Stimulated activated CD4-positive, alpha-beta T cell treated with anti-CD3 and anti-CD28 coated beads, Interleukin-4, amount 100 ng/mL, for 1 hour (primary cell): ENCODE results near the gene ST3GAL2.

Source experiments
- DNase-seq: peaks from one replicate; pipeline ENCODE4 v3.0.0-alpha.2; 2020

Gene ST3GAL2

DNA sequence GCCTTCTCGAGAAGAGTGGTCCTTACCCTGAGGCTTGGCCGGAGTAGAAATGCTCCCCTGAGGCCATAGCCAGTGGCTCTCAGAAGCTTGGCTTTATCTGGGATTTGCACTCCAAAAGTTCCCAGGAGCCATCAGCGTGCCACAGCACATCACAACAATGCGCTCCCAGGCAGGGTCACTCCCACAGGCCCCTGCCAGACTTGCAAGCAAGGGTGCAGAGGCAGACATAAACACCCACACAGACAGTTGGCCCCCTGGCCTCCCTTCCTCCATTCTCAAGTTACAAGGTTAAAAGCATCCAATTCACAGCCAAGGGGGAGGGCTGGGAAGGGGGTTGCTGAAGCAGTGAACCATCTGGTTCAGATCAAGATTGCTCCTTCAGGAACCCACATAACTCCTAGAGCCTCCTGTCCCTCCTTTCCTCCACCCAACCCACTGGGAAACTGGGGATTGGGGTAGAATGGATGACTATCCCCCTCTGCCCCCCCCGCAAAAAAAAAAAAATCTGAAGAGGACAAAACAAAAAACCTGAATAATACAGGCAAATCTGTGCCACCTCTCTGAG is 1.8 kb downstream of the ST3GAL2 start:
- DNase-seq = no peak

DNA sequence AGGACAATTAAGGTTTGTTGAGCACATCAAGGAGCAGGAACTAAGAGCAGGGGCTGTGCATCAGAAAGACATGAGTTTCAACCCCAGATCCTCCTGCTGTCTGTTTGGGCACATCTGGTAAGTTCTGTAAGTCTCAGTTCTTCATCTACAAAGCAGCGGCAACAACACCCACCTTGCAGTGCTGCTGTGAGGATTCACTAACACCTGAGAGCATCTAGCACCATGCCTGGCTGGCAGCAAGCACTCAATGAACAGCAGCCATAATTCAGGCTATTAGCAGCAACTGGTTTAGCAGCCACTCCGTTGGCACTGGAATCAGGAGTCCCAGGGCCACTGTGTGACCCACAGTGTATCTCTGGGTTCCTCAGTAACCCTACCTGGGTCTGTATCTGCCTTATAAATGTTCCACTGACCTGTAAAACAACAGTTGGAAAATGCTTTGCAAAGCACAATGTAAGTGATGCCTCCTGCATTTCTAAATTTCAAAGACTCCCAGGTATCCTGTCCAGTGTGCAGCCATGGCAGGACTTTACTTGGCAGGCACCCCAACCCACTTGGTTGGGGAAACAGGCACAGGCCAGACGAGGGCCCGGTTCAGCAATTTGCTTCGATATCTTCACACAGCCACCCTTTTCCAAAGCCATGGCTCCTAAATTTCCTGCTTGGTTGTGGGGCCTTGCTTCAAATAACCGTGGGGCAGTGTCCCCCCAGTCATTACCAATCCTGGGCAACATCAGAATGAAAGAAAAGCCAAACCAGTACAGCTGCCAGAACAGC is 4.2 kb downstream of the ST3GAL2 start:
- DNase-seq = no peak

DNA sequence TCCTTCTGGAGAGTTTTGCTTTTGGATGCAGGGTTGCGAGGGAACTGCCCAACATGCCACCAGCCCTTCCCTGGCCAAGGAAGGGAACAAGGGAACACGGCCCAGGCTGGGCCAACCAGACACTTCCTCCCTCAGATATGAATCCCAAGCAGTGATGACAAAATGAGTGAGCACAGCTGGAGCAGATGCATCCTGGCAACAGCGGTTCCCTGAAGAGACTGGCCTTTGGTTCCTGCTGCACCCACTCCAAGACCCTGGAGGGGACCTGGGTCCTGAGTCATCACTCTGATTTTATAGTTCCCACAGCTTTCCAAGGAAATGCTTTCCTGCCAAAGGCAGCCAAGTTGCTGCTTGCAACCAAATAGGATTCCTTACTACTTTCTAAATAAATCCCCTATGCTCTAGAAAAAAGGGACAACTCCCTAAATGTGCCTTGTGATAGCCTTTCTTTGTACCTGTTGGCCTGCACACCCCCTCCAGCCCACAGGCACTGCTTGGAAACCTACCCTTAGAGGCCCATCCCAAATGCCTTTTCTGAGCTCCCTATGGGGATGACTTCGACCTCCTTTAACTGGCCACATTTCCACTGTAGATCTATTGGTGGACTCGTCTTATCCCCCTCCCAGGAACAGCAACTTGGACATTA is 5.3 kb downstream of the ST3GAL2 start:
- no peak for DNase-seq

DNA sequence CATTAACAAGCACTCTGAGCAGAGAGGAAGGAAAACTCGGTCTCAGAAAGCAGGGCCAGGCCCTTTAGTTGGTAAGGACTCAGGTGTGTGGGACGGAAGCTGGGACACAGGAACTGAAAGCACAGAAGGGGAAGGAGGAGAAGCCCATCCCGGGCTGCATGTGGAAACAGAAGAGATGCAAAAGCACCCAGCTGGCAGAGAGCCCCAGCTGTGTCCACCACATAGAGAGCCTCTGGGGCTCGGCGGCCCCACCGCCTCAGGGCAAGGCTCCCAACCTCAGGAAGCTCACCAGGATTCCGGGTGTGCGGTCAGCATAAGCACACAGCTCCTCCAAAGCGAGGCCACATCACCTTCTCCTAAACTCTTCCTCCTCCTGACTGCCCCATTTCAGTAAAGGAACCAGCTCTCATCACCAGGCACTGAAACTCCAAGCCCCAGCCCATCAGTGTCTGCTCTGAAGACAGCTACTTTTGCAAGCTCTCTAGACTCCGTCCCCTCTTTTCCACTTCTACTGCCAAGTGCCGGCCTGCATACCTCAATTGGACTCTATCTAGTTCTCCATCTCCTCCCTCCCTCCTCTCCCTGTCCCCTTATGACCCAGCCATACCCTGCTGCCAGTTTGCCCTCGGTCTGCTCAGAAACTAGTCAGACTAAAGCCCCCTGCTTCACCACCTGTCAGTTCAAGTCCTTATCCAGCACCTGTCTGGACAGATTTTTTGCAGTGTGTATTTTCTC is 6.0 kb downstream of the ST3GAL2 start:
- DNase-seq = no peak

DNA sequence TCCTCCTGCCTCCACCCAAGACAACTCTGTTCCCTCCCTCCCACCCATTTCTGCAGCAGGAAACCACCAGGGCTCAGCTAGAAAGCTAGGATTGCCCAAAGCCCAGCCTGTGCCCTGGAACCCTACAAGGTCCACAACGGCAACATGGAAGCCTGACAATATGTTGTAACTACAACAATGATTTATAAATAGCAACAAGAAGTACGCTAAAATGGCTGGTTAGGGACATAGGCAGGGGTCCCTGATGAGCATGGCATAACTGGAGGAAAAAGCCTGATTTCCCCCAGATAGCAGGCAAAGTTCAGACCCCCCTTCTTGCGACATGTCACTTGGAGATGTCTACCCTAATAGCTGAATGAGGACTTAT is 6.6 kb downstream of the ST3GAL2 start:
- DNase-seq = no peak

DNA sequence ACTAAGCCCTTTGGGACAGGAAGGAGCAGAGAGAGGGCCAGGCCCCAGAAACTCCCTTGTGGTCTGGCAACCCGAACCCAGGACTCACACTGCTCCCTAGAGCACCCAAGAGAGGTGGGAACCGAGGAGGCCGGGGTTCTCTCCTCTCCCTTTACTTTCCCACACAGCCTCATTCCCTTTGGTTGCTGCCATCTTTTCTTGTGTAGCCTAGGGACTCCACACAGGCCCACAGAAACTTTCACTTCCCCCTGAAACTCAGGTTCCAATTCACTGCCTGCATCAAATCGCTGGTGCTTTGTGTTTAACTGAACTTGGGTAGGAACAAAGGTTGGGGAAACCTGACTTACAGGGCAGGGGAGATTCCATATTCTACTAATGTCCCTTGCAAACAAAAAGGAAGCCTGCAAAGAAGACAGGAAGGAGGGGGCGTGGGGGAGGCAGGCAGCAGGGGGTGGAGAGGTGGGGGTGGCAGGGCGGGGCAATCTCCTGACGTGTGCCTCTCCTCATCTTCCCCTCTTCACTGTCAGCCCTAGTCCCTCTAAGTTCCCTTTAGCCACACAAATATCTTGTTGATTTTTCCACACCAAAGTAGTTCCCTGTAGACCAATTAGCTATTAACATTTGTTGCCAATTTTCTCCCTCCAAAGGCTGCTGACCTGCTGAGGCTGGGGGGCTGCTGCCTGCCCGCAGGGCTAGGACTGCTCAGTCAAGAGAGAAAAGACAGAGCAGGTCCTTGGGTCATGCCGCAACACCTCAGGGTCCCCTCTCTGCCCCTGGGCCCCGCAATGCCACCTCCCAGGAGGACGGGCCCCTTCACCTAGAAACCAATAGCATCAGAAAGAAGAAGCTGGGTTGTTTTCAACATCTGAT is 8.0 kb downstream of the ST3GAL2 start:
- DNase-seq = peak; percentile 62

DNA sequence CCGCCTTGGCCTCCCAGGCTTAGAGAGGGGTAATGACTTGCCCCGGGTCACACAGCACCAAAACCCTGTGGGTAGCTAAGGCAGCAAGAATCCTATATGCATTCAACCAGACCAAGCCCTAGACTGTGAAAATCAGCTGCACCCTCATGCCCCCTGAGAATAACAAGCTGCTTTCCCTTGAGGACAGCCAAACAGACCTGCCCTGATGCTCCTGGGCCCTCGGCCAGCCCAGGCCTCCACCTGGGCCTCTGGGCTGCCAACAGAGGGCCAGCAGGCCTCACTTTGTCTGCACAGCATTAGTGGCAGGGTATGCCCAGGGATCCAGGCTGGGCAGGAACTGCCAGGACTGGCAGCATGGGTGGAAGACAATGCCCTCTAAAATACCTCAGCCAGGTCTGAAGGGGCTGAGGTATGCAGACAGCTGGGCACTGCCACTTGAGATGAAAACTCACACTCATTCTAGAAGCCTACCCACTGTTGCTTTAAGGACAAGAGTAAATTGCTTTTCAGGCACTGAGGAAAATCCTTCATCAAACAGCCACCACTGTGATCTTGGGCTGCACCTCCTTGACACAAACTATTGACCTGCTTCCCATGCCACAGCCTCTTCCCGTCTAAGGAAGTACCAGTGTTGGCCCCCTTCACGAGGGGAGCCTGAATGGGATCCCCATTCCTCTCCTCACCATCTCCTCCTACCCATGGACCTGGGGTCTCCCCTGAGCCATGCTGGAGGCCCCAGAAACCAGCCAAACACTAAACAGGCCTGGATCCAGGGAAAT is 8.8 kb downstream of the ST3GAL2 start:
- no peak for DNase-seq

DNA sequence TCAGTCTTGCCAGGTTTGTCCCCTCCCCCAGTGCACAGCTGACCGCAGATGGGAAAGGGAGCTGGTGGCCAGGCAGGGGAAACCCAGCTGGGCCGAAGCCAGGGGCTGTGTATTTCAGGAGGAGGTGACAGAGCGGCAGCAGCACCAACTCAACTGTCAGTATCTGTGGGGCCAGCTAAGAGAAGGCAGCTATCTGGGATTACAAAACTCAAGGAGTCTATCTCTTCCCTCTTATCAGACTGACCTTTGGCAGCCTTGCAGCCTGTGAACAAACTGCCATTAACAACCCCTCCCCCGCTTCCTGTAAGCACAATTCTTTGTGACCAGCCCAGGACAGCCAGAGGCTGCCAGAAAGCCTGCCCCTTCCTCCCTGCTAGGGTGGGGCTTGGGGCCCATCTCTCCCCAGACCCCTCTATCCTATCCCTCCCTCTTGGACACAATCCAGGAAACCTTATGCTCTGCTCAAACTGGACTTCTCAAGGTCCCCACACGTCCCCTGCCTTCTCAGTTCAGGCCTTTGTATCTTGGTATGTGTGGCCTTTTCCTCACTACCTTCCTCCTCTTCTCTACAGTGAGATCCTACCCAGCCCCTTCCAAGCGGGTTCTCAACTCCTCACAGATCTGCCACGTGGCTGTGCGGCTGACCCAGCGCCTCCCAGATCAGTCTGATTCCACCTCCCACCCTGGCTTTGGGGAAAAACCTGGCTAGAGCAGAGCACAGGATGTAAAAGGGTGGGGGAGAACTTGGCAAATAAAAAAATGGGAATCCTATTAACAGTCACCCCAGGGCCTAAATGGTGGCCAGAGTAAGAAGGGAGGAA is 10.5 kb downstream of the ST3GAL2 start:
- peak; percentile 39 for DNase-seq

DNA sequence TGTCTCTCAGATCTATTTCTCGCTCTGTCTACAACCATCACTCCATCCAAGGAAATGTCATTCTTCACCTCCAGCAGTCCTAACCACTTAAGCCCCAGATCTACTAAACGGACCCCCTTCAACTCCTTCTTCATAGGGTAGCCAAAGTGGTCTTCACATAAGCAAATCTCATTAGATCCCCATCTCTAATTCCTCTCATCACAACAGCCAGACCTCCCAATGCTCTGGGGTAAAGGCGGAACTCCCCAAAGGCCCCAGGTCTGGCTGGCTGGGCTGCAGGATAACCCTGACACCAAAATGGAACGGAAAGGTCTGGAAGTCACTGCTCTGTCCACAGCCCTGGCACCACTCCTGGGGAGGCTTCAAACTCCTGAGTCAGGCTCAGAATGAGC is 11.1 kb downstream of the ST3GAL2 start:
- no peak for DNase-seq

DNA sequence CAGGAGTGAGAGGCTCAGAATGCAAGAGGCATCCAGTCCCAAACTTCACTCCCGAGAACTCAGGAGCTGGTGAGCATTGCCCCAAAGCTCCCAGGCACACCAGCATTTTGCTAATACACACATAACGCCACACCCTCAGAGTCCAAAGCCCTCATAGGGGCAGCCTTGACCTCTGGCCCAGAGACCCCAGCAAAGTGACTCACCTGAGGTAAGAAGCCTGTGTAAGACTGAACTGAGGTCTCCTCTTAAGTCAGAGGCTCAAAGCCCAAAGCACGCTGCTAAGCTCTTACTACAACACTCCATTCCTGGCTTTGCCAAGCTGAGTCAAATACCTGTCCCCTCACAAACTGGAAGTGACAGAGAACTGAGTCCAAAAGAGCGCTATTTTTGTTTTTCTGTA is 16.4 kb downstream of the ST3GAL2 start:
- DNase-seq = no peak

DNA sequence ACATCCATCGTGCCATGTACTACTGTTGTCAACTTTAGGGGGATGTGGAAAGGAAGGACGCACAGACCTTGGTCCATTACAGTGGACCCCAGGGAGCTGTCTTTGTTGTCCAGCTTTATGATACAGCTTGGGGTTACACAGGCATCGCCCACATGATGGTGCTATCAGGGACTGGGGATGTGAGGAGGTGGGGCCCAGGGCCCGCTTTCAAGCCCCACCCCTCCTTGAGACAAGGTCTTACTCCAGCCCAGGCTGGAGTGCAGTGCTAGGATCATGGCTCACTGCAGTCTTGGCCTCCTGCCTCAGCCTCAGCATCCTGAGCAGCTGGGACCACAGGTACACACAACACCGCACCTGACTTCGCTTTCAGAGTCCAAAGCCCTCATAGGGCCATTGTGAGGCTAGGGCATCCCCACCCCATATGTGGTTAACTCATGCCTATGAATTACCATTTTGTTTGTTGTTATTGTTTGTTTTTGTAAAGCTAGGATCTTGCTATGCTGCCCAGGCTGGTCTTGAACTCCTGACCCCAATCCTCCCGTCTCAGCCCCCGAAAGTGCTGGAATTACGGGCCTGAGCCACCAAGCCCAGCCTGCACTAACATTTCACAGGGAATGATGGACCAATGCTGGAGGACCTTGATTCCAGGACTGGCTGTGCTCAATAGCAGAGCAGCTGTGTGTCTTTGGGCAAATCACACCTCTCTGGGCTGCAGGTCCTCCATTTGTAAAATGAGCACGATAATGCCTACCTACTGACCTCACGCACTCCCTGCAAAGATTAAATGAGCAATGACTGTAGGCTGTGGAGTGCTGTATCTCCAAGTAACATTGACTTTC is 17.2 kb downstream of the ST3GAL2 start:
- DNase-seq = no peak

DNA sequence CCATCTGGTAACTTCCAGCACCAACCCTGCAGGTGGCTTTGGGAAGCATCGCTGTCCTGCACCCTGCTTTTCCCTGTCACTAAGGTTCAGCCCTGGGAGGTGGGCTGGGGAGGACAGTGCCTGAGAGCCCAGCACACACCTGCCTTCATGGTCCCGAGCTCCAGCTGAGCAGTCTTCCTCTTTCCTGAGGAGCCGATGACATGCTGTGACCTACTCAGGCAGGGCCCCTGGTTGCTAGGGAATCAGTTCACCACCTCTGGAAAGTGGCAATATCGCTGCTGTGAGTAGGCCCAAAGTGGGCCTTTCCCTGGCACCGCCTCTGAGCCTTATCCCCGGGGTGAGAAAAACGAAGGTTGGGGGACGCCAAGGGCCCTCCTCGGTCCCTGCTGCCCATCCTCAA is 17.9 kb downstream of the ST3GAL2 start:
- no peak for DNase-seq

DNA sequence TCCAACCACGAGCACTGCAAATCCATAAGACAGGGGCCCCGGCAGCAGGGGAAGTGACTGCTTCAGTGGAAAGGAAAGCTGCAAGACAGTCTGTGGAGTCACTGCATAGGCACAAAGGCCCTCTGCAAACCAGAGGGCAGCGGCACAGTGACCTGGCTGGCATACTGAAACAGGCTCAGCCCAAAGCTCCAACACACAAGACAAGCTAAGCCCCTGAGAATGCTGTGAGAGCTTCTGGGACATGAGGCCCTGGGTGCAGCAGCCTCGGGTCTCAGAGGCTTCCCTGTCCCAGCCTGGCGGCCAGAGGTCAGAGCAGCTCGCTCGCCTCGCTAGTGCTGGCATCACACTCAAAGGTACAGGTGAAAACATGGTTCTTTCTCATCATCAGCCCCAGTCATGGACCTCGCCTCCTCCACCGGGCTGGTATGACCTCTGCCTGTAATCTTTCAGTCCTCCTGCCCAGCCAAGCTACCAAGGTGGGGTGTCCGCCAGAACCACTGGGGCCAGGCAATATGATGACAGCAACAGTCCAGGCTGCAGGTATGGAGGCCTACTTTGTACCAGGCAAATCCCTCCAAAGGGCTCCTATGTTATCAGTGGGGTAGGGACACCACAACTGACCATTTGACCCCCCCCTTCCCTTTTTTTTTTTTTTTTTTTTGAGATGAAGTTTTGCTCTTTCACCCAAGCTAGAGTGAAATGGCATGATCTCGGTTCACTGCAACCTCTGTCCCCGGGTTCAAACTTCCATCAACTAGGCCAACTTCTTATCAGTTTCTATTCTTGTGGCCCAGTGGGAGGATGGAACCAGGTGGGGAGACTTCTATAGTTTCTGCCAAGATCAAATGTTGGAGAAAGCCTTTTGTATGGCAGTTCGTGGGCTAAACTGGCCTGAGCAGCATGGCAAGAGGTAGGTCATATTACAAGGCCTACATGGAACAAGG is 19.2 kb downstream of the ST3GAL2 start:
- no peak for DNase-seq

DNA sequence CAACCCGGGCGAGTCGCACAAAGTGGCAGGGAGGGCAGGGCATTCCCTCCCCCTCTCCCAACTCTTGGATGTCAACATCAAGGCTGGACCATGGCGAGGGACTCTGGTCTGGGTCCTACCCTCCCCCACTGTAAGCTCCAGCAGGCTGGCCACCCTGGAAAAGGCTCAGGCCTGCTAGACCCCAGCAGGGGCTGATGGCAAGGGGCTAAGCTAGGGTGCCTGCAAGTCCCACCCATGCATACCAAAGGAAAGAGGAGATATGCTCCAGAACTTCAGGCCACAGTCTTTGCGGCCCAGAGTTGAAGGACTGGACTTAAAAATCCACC is 19.9 kb downstream of the ST3GAL2 start:
- DNase-seq = no peak

DNA sequence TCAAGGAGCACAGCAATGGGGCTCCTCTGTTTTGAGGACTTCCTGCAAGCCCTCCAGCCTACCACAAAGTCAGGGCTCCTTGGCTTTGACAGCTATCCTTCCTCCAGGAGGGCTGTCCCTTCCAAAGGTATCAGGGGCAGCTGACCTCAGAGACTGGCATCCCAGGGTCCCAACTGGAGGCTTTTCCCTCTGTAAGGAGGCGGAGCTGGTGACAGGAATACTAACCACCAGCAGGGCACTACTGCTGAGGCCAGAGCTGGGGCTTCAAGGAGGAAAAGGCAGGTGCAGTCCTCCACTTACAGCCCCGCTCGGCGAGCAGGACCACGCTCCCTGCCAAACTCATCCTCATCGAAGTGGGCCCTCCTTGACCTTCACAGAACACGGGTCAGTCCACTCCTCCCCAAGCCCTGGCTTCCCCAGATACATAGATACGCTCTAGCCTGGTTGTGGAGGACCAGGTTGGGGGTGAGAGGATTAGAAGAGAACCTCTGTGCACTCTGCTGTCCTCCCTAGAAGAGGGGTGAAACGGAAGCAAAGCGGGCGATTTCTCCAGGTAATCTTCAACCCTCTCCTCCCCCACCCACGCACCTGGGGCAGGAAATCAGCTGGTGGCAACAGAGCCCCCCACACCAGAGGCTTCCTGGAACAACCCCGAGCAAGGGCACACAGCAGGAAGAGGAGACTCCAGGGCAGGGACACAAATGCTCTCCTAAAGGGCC is 20.5 kb downstream of the ST3GAL2 start:
- DNase-seq = peak; percentile 22

DNA sequence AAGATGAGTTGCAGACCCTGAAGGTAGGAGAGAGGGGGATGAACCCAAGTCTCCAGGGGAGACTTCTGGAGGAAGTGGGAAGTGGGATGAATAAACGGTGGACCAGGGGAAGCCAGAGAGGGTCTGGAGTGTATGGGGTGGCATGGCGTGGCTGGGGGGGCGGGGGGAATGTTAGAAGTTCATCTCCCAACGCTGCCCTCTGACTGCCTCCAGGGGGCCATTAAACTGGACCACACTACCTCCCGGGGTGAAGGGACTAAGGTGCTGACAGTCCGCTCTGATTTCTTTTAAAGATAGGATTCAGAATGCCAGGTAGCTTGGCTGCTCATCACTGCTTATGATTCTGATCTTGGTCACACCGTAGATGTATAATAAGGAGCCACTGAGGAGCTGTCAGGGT is 21.2 kb downstream of the ST3GAL2 start:
- DNase-seq = no peak

DNA sequence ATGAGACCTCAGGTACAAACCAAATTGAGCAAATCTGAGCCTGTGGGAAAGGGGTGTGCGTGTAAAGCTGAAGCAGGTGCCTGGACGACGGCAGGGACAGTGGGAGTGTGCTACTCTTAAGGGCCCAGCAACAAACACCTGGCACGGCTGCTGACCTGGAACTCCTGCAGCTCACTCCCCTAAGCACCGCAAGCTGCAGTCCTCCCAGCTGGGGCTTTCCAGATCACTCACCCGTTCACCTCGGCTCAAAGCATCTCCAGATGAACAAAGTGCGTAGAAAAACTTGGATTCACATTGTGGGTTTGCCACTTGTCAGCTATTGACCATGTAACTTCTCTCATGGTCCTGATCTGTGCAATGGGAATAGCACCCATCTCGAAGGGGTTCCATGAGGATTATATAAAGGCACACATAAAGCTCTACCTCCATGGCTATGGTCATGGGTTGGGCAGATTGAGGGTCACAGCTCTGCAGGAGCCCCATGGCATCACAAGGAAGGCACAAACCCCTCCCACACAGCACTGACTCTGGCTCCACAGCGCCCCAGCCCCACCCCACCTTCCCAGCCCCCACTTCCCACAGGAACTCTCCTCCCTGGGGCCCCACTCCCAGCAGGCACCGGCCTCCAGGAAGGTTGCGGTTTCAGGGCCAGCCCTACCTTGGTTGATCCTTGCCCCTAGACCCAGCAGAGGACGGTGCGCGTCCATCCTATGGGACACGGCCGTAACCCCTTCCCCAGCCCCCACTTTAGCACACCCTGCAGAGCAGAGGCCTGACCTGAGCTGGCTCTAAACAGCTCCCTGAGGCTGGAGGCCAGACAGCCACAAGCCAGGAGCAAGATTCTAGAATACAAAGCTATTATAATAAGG is 21.9 kb downstream of the ST3GAL2 start:
- no peak for DNase-seq
